ENCODE data around the gene BIN1.
"Not testable (repeated sequence)": the region's sequence is repeated elsewhere in the genome, so short reads cannot be mapped to it uniquely, and the experiment has no call there.

Gene BIN1

DNA sequence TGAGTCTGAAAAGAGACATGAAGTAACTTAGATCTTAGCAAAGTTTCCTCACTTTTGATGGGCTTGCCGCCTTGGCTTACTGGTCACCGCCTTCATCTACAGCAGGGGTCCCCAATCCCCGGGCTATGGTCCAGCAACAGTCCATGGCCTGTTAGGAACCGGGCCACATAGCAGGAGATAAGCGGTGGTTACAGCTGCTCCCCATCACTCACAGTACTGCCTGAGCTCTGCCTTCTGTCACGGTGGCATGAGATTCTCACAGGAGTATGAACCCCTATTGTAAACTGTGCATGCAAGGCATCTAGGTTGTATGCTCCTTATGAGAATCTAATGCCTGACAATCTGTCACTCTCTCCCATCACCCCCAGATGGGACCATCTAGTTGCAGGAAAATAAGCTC, 72.9 kb downstream of the BIN1 start:
- Histone ChIP-seq H4K20me1 (ENCODE audit: insufficient read depth, low read length) (no peaks in the 10 kb centered on the region), H3K4me2 (ENCODE audit: low read length) (no peak overlapping the region), H2AFZ (ENCODE audit: low read depth, low read length) (no peak overlapping the region)

GRCh38 chr2:127032621-127033020, 74.3 kb downstream of the BIN1 start:
- Histone ChIP-seq H3K4me3 (ENCODE audit: low read length) (no peak overlapping the region), H3K36me3 (replicated peaks; ENCODE audit: low read depth, low read length) (no peaks in the 10 kb centered on the region), H3K4me2 (ENCODE audit: low read length) (no peak overlapping the region)

More for the DNA sequence above, 72.9 kb downstream of the BIN1 start:
- Histone ChIP-seq H3K4me3 (ENCODE audit: low read length) (no peak overlapping the region), H3K9me3 (ENCODE audit: insufficient read depth, low read length) (no peaks in the 10 kb centered on the region), H3K9ac (ENCODE audit: low read length) (no peak overlapping the region), H3K79me2 (ENCODE audit: low read length) (no peaks in the 10 kb centered on the region), H3K27me3 (ENCODE audit: low read depth, low read length) (no peaks in the 10 kb centered on the region), H3K36me3 (replicated peaks; ENCODE audit: low read depth, low read length) (no peaks in the 10 kb centered on the region), H3K4me1 (ENCODE audit: low read length) (no peaks in the 10 kb centered on the region), H3K27ac (ENCODE audit: low read length) (no peak overlapping the region)
- TF ChIP-seq CTCF (IDR thresholded peaks at IDR 0.05; ENCODE audit: low read depth, low read length): no peak
- TF ChIP-seq EZH2phosphoT487 (IDR thresholded peaks at IDR 0.05; ENCODE audit: low read depth): no peak

GRCh38 chr2:127029350-127030051, 77.5 kb downstream of the BIN1 start:
- Histone ChIP-seq H3K27ac (ENCODE audit: low read length) (no peak overlapping the region), H3K9ac (ENCODE audit: low read length) (no peak overlapping the region), H3K4me1 (ENCODE audit: low read length) (no peaks in the 10 kb centered on the region), H3K9me3 (ENCODE audit: insufficient read depth, low read length) (no peaks in the 10 kb centered on the region), H3K36me3 (replicated peaks; ENCODE audit: low read depth, low read length) (no peaks in the 10 kb centered on the region), H3K27me3 (ENCODE audit: low read depth, low read length) (peaks cover 9% of the 10 kb centered on the region; the same call in 1 of the 2 replicates), H3K4me2 (ENCODE audit: low read length) (no peak overlapping the region), H3K79me2 (ENCODE audit: low read length) (no peaks in the 10 kb centered on the region), H4K20me1 (ENCODE audit: insufficient read depth, low read length) (no peaks in the 10 kb centered on the region), H3K4me3 (ENCODE audit: low read length) (no peak overlapping the region), H2AFZ (ENCODE audit: low read depth, low read length) (no peak overlapping the region)
- no peak for TF ChIP-seq EZH2phosphoT487 (IDR thresholded peaks at IDR 0.05; ENCODE audit: low read depth)
- TF ChIP-seq CTCF (IDR thresholded peaks at IDR 0.05; ENCODE audit: low read depth, low read length): no peak

More at GRCh38 chr2:127032621-127033020, 74.3 kb downstream of the BIN1 start:
- Histone ChIP-seq H3K9me3 (ENCODE audit: insufficient read depth, low read length) (no peaks in the 10 kb centered on the region), H3K4me1 (ENCODE audit: low read length) (no peaks in the 10 kb centered on the region), H3K9ac (ENCODE audit: low read length) (no peak overlapping the region), H3K27me3 (ENCODE audit: low read depth, low read length) (peaks cover 1% of the 10 kb centered on the region; the same call in 1 of the 2 replicates), H4K20me1 (ENCODE audit: insufficient read depth, low read length) (no peaks in the 10 kb centered on the region), H3K27ac (ENCODE audit: low read length) (no peak overlapping the region), H2AFZ (ENCODE audit: low read depth, low read length) (no peak overlapping the region), H3K79me2 (ENCODE audit: low read length) (no peaks in the 10 kb centered on the region)
- TF ChIP-seq EZH2phosphoT487 (IDR thresholded peaks at IDR 0.05; ENCODE audit: low read depth) (no peak), CTCF (IDR thresholded peaks at IDR 0.05; ENCODE audit: low read depth, low read length) (no peak)

- not testable (repeated sequence) for H3K4me1 ChIP-seq (ENCODE audit: low read length); H3K36me3 ChIP-seq (replicated peaks; ENCODE audit: low read depth, low read length); H3K9ac ChIP-seq (ENCODE audit: low read length); H3K9me3 ChIP-seq (ENCODE audit: insufficient read depth, low read length); H3K4me2 ChIP-seq (ENCODE audit: low read length); H3K27me3 ChIP-seq (ENCODE audit: low read depth, low read length); H3K27ac ChIP-seq (ENCODE audit: low read length); H4K20me1 ChIP-seq (ENCODE audit: insufficient read depth, low read length); H3K4me3 ChIP-seq (ENCODE audit: low read length); H3K79me2 ChIP-seq (ENCODE audit: low read length); H2AFZ ChIP-seq (ENCODE audit: low read depth, low read length)
These were observed 78.2 kb downstream of the BIN1 start for GRCh38 chr2:127028745-127029144.
